NK-92 (cell line): ENCODE data around the gene OPTC.
"Not testable (repeated sequence)": the region's sequence is repeated elsewhere in the genome, so short reads cannot be mapped to it uniquely, and the experiment has no call there.

Experiments used
- DNase-seq: peaks from one replicate; lab custom pipeline; 2025; ENCODE audit not compliant: unreplicated experiment; lab: John Stamatoyannopoulos, UW

OPTC gene

DNA sequence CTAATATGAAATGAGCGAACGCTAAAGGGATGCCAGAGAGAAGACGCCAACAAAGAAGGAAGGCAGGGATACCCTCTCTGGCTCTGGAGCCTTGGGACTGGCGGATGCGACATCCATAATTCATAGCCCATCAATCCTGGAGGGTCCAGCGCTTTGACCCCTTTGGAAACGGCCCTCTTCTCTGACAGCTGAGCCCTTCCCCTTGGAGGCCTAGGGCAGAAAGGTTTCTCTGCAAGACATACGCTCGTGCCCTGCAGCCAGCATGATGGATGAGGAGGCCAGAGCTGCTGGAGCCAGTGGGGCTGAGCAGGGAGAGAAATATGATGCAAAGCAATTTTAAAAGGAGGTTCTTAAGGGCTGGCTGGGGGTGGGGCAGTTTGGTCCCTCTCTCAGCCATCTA lies 22.2 kb downstream of the OPTC start:
- no peak for DNase-seq

DNA sequence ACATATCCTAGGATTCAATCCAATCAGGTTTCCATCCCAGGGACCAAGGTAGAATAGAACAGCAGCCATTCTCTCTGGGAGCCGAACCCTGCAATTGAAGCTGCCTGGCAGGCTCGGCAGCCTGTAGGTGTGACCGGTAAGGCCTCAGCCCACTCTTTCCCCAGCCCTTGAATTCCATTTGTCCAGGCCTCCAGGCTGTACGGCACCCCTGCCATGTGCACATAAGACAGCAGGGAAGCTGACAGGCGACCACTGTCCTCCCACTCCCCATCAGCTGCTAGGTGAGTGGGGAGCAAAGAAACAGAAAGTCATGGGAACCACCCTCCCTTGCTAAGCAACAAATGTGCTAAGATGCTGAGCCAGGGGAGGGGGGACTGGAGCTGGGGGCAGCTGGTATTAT lies 23.0 kb downstream of the OPTC start:
- DNase-seq: no peak

DNA sequence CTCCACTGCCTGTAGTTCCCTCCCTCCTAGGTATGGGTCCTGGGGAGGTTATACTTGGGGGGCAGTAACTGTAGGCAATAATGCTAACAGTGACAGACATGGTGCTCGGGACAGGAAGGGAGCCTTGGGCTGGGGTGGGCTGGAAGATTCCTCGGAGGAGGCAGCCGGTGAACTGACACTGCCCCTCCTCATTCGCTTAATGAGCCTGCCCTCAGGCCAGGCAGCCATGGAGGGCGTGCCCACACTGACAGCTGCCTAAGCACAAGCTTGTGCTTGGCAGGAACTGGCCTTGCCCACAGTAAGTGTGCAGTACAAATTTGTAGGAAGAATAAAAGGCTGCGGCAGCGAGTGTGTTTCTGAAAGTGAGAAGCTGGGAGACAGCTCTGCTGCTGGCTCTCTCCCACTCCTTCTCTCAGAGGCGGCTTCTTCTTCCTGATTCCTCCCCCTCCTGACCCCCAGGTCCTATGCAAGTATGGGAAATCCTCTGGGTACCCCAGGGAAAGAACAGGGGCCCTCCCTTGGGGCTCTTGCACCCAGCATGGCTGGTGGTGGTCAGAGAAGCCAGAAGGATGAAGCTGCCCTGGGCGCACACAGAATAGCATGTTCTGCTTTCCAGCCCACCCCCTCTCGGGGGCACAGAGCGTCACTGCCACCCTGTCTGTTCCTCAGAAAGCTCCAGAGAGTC lies 23.6 kb downstream of the OPTC start:
- no peak for DNase-seq

DNA sequence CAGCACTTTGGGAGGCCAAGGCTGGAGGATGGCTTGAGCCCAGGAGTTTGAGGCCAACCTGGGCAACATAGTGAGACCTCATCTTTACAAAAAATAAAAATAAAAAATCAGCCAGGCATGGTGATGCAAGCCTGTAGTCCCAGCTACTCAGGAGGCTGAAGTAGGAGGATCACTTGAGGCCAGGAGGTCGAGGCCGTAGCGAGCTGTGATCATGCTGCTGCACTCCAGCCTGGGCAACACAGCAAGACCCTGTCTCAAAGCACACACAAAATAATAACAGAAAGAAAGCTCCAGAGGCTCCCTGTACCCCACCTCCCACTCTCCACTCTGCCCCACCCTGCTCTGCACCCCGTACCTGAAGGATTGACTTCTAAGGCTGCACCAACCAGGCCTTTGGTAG lies 24.2 kb downstream of the OPTC start:
- not testable (repeated sequence) for DNase-seq

DNA sequence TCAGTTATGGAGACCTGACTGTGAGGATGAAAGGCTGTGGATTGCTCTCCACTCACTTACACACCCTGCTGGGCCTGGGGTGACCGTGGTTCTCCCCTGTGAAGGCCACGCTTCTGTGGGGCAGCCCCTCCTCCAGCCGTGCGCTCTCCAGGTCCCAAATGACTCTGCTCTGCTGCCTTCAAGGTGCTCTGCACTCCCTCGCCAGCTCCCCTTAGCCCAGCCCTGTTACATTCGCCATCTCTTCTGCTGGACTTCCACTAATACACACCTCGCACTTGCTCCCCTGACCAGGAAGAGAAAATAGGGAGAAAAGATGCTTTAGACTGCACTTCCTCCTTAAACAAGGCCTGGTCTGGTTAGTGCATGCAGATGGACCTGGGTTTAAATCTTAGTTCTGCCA lies 24.6 kb downstream of the OPTC start:
- DNase-seq: no peak

DNA sequence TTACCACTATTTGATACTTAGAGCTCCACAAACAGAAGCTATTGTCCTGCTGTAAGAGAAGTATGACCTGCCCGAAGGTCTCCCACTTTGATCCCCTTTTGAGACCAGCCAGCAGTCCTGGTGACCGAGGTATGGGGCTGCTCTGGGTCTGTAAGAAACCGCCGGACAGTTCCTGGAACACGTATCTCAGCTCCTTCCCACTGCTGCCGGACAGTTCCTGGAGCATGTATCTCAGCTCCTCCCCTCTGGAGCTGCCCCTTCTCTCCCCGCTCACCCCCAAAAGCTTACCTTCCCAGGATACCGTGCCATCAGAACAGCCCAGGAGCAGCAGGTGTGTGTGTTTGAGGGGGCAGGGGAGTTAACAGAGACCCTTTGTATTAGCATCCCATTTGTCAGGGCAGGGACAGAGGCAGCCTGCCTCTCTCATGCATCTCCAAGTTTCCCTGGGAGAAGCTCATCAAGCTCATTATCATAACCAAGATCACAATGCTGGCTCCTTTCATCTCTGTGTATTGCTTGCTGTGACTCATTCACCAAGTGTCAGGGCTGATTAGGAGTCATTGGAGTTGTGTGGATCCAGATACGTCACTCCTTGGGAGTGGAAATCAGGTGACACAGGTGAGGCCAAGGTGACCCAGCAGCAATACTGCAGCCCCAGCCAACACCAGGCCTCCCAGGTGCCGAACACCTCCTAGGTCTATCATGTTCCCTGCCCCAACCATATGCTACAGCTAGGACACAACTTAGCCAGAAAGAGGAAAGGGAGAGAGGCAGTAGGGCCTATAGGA lies 25.3 kb downstream of the OPTC start:
- DNase-seq: no peak

DNA sequence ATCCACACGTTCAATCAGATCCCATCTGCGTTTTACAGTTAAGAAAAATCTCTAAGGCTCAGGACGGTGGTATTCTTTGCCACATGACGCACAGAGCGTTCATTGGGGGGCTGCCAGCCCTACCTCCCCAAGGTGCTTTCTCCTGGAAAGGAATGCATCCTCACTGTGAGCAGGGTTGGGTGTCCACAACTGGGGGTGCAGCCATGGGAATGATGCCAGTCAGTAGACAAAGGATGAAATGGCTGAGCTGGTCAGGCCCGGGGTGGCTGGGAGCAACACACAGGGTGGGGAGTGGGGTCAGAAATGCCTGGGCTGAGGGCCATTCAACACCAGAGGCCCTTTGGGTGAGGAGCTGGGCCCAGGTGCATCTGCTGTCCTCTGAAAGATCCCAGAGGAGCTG lies 25.9 kb downstream of the OPTC start:
- no peak for DNase-seq

DNA sequence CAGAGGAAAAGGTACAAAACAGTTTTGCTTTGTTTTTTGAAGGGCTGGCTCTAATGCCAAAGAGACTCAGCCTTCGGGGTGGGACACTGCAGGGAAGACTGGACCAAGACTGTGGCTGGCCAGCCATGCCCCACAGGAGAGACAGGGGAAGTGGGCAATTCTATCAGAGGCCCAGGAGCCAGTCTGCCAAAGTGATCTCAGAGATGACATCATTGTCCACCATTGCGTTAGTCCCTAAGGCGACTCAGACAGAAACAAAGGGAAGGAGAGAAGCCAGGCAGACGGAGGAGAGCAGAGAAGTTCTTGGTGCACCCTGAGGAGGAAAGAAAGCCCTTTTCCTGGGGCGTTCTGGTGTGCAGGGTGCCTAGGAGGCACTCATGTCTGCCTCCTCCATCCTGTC lies 26.4 kb downstream of the OPTC start:
- DNase-seq: no peak

DNA sequence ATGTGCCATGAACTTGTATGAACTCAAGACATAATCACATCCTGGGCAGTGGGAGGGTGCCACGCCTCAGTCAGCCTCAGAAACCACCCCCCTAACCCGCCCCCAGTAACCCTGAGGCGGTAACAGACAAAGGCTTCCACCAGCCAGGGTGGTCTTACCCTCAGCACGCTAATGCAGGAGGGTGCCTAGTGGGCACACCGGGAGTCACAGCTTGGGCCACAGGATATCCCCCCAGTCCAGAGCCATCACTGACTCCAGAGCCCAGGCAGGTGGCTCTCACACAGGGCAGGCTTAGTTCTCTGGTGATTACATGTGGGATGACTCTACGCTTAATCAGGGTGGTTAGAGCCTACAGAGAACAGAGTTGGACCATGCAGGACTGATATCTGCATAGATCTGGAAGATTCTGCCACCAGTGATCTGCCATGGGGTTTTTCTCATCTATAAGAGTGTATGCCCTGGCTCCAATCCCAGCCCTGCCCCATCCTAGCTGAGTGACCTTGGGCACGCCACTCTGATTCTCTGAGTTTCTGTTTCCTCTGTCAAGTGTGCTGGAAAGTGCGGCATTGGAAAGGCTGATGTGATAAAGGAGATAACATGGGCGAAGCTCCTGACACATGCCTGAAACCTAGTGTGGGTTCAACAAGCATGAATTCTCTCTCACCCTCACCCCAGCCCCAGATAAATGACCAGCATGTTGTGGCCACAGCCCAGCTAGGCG lies 27.3 kb downstream of the OPTC start:
- DNase-seq: no peak

DNA sequence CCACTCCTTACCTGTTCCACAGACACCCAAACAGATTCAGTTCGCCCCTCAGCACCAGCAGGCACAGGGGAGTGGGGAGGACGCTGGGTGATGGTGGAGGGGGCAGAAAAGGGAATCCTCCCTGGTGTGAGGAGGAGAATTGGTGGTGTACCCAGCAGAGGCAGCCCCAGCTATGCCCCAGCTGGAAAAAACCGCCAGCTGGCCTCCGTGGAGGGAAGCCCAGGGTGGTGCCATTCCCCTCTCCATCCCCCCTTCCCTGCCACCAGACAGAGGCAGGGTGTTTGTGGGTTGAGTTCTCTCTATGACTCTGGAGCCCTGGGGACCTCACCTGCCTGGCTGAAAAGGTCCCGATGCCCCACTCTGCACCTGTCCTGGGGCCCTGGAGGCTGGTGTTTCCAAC lies 27.9 kb downstream of the OPTC start:
- no peak for DNase-seq

DNA sequence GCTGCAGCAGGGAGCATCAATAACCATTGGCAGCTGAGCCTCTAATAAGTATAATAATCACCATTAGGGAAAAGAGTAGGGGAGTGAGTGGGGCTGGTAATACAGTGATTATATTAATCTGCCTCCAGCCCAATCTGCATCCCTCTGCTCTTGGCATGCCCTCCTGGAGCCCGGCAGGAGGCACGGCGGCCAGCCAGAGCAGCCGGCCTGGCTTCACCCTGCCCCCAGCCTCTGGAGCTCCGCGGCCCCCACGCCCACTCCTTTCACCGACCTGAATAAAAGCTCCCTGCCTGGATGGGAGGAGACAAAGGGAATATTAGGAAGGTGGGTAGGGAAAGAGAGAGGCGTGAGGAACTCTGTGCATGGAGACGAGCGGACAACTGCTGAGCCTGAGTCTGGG lies 28.3 kb downstream of the OPTC start:
- no peak for DNase-seq

DNA sequence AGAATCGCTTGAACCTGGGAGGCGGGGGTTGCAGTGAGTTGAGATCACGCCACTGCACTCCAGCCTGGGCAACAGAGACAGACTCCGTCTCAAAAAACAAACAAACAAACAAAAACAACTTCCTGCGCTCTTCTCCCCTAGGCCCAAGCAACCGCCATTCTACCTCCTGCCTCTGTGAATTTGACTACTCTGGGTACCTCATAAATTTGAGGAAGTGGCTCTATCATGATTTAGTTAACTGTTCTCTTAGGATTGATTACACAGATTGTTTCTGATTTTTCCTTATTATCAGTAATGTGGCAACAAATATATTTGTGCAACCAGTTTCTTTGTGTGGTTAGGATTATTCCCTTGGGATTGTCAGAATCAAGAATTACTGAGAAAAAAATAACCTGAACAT lies 29.7 kb downstream of the OPTC start:
- no peak for DNase-seq

DNA sequence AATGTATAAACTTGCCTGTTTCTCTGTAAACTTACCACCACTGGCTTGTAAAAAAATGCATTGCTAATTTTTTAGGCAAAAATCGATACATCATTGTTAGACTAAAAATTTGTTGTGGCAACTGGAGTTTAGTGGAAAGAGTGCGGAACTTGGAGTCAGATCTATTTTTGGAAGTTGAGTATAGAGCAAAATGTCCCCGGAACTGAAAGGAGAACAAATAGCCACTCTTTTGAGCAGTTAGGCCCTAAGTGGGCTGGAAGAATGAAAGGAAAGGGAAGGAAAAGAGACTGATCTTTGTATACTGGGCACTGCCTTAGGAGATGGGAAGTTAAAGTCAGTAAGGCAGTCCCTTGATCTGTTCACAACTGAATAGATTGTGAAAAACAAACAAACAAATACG lies 30.2 kb downstream of the OPTC start:
- DNase-seq: no peak

DNA sequence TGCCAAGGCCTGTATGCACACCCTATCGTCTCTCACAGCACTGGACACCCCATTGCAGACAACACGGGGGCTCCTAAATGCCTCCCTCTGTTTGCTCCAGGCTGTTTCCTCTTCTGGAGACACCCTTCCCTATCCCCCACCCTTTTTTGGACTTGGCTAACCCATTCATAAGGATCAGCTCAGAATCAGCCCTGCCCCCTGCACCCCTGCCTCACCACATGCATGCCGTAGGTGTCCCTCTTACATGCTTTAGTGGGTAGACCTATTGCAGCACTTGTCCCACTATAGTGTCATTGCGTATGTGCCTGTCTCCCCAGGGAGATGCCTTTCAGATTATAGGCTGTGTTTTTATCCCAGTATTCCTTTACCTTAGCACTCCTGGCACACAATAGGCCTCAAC lies 30.9 kb downstream of the OPTC start:
- DNase-seq: no peak

DNA sequence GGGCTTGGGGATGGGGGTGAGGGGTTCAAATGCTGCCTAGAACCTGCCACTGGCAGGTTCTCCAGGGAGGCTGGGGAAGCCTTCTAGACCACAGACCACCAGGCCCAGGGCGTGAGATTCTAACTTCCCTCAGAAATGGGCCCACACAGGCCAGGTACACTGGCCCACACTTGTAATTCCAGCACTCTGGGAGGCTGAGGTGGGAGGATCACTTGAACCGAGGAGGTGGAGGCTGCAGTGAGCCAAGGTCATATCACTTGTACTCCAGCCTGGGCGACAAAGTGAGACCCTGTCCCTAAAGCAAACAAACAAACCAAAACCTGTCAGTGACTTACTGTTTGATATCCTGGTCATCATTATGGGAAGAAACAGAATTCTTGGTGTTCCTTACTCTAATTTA lies 31.7 kb downstream of the OPTC start:
- no peak for DNase-seq

DNA sequence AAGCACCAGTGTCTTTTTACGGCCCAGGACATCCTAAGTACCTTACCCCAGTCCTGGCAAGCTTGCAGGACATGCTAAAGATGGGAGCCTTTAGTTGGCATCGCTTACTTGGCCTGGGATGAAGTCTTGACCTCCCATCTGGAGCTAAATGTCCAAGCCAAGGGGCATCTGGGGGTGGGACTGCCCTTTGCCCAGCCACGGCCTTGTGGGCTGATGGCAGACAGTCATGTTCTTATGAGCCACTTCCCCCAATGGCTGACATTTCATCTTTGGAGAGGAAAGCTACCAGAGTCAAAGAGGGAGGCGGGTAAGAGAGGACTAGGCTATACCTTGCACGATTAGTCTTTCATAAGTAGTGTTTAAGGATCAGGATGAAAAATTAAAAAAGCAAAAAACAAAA lies 32.2 kb downstream of the OPTC start:
- no peak for DNase-seq

DNA sequence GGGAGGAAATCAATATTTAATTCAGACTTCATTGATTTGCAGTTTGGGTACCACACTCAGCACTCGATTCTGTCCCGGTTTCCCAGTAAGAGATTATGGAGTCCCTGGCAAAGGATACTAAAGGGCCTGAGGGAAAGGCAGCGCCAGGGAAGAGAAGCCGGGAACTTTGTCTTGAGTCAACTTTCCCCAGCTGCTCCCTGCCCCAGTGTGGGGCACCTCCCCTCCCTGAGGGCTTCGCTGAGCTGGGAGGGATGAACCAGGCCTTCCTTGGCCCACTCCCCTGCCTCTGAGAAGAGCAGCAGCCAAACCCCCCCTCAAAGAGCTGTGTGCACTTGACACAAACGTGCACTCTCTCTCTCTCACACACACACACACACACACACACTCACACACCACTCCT lies 32.6 kb downstream of the OPTC start:
- no peak for DNase-seq

DNA sequence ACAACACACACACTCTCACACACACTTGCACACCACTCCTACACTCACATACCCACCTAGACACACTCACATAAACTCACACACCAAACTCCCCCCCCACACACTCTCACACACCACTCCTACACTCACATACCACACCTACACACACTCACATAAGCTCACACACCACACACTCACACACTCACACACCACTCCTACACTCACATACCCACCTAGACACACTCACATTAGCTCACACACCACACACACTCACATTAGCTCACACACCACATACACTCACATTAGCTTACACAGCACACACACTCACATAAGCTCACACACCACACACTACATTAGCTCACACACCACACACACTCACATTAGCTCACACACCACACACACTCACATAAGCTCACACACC lies 33.1 kb downstream of the OPTC start:
- no peak for DNase-seq

DNA sequence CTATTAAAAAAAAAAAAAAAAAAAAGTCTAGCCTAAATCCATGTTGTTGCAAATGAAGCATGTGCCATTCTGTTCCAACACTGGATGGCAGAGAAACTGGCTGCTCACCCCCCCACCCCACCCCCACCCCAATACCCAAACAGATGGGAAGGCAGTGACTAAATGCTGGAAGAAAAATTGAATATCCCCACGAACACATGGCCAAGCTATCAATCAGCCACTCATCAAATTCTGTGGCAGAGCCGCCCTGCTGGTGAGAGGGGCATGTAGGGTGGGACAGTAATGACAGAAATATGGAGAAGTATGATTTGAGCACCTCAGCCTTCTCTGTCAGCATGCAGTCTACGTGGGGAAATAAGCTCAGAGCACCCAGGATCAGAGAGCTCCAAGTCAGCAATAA lies 34.1 kb downstream of the OPTC start:
- DNase-seq: no peak

DNA sequence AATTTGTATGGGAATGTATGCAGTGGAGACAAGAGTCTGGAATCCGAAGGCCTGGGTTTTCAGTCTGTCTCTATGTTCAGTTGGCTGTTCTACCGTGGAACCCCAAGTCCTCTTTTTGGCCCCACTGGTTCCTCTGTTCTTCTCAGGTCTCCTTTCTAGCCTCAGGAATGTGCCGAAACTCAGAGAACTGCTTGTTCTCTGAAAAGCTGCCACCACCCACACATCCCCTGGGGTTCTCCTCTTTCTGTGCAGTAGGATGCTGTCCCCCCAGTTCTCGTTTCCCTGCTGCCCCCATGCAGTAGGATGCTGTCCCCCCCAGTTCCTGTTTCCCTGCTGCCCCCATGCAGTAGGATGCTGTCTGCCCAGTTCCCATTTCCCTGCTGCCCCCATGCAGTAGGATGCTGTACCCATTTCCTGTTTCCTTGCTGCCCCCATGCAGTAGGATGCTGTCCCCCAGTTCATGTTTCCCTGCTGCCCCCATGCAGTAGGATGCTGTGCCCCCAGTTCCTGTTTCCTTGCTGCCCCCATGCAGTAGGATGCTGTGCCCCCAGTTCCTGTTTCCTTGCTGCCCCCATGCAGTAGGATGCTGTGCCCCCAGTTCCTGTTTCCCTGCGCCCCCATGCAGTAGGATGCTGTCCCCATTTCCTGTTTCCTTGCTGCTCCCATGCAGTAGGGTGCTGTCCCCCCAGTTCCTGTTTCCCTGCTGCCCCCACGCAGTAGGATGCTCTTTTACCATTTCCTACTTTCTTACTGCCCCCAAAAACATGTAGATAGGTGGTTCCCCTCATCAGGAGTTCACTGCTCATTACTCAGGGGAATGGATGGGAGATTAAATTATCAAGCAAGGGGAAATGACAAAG lies 35.3 kb downstream of the OPTC start:
- DNase-seq: no peak

DNA sequence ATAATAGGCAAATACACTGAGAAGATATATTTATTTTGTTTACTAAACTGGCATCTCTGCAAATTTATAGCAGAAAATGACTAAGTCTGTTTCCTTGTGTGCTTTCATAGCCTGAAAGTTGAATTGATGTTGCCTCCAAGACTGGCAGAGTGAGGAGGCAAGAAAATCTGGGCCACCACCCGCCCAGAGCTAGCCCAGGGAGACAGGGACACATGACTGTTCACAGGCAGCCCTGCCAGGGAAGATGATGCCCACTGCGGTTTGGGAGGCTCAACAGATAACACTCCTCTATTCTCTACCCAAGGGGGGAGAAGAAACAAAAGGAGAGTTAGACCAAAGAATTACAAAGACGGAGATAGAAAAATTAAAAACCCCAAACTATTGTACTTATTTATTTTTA lies 37.1 kb downstream of the OPTC start:
- DNase-seq: no peak
